ENCODE measurements around the gene GRID2IP. TPM values are rescaled to one million over a fixed set of nuclear protein-coding genes. Genes with fewer than 3 reads are reported as not detected.

Gene GRID2IP
- total and polyA plus RNA-seq, 2 experiments from 2014 or later: 0.06 to 0.24 TPM

DNA sequence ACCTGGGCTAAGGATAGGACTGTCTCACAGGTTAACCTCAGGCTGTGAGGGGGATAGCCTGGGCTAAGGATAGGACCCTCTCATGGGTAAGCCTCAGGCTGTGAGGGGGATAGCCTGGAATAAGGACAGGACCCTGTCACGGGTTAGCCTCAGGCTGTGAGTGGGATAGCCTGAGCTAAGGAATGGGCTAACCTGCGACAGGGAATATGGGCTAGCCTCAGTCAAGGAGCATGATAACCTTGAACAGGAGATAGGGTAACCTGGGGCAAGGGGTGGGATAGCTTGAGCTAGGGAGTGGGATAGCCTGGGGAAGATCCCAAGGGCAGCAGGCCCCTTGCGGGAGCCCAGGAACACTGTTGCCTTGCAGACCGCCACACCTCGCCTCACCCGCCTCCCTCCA is 42.7 kb downstream of the GRID2IP start:
- H3K4me1 ChIP-seq (ENCODE audit: low read depth): no peaks in the 10 kb centered on the region
- H3K27ac ChIP-seq: no peak overlapping the region
- H3K27me3 ChIP-seq: no peaks in the 10 kb centered on the region
- DNase-seq (ENCODE audit: low read depth in 1 of 2, low spot score in 1 of 2): no peak
- H3K36me3 ChIP-seq: no peaks in the 10 kb centered on the region
- no peak overlapping the region for H3K4me3 ChIP-seq
- H3K9me3 ChIP-seq (ENCODE audit: low read depth): no peaks in the 10 kb centered on the region
- TF ChIP-seq CTCF (IDR thresholded peaks at IDR 0.05; ENCODE audit: low read depth, low read length): no peak

DNA sequence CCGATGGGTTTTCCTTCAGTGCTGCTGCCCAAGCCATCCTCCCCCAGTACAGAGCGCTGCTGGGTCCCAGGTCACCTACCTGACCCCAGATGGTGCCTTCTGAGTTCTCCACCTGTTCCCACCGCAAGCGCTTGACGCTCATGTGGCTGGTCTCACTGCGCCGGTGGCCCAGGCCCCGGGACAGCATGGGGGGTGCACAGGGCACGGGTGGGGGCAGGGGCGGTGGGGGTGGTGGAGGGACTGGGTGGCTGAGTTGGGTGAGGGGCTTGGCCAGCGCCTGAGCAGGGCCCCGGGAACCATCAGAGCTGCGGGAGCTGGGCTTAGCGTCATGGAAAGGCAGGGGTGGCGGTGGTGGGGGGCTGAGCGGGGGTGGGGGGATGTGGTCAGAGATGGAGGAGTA is 43.4 kb downstream of the GRID2IP start:
- Histone ChIP-seq H3K27me3 (peaks cover 6% of the 10 kb centered on the region), H3K27ac (no peak overlapping the region), H3K36me3 (no peaks in the 10 kb centered on the region), H3K4me3 (no peak overlapping the region), H3K9me3 (ENCODE audit: low read depth) (no peaks in the 10 kb centered on the region), H3K4me1 (ENCODE audit: low read depth) (no peaks in the 10 kb centered on the region)
- TF ChIP-seq CTCF (IDR thresholded peaks at IDR 0.05; ENCODE audit: low read depth, low read length): no peak
- DNase-seq (ENCODE audit: low read depth in 1 of 2, low spot score in 1 of 2): no peak

GRCh38 chr7:6505685-6506559 is 45.3 kb downstream of the GRID2IP start:
- TF ChIP-seq CTCF (IDR thresholded peaks at IDR 0.05; ENCODE audit: low read depth, low read length): no peak
- Histone ChIP-seq H3K4me3 (no peak overlapping the region), H3K27me3 (peaks cover 7% of the 10 kb centered on the region), H3K36me3 (no peaks in the 10 kb centered on the region), H3K9me3 (ENCODE audit: low read depth) (no peaks in the 10 kb centered on the region), H3K27ac (no peak overlapping the region), H3K4me1 (ENCODE audit: low read depth) (no peaks in the 10 kb centered on the region)
- DNase-seq (ENCODE audit: low read depth in 1 of 2, low spot score in 1 of 2): no peak

- no peaks in the 10 kb centered on the region for H3K36me3 ChIP-seq
- peak overlapping the region; percentile 57 for H3K4me3 ChIP-seq
- no peak overlapping the region for H3K27ac ChIP-seq
- TF ChIP-seq CTCF (IDR thresholded peaks at IDR 0.05; ENCODE audit: low read depth, low read length): no peak
- DNase-seq (ENCODE audit: low read depth in 1 of 2, low spot score in 1 of 2): no peak
- no peaks in the 10 kb centered on the region for H3K9me3 ChIP-seq (ENCODE audit: low read depth)
- no peaks in the 10 kb centered on the region for H3K4me1 ChIP-seq (ENCODE audit: low read depth)
- peaks cover 7% of the 10 kb centered on the region for H3K27me3 ChIP-seq
These were observed 46.3 kb downstream of the GRID2IP start for GRCh38 chr7:6504996-6505395.

DNA sequence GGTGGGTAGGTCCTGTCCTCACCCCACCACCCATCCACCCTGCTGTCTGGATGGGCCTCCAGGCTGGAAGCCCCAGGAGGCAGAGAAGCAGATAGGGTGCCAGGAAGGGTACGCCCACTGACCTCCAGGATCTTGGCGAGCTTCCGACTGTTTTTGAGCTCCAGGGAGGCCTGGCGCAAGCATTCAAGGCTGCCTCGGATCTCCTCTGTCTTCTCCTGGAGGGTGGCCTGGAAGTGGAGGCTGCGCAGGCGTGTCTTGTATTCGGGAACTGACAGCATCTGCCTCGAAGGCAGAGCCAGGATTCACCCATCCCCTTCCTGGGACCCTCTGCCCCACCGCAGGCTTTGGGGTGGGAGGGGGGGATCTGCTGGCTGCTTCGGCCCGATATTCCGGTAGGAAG is 48.4 kb downstream of the GRID2IP start:
- Histone ChIP-seq H3K9me3 (ENCODE audit: low read depth) (no peaks in the 10 kb centered on the region), H3K27ac (no peak overlapping the region), H3K4me1 (ENCODE audit: low read depth) (no peaks in the 10 kb centered on the region), H3K27me3 (peaks cover 7% of the 10 kb centered on the region), H3K4me3 (peak overlapping the region; percentile 57), H3K36me3 (no peaks in the 10 kb centered on the region)
- TF ChIP-seq CTCF (IDR thresholded peaks at IDR 0.05; ENCODE audit: low read depth, low read length): no peak
- DNase-seq (ENCODE audit: low read depth in 1 of 2, low spot score in 1 of 2): no peak
